GM19397 (cell line): ENCODE data around the gene BTBD9.

Experiments
- ATAC-seq: cut with Tn5 transposase; IDR thresholded peaks from one replicate; pipeline ENCODE4 v1.9.1; 2021; ENCODE audit warnings: mild to moderate bottlenecking, moderate library complexity; ENCODE audit not compliant: unreplicated experiment

The BTBD9 gene

GRCh38 chr6:38172739-38173410, 466.9 kb downstream of the BTBD9 start:
- ATAC-seq: no peak

- ATAC-seq: no peak
These were observed 467.6 kb downstream of the BTBD9 start for GRCh38 chr6:38171997-38172738.

GRCh38 chr6:38170666-38171355, 468.9 kb downstream of the BTBD9 start:
- no peak for ATAC-seq

- no peak for ATAC-seq
These were observed 469.7 kb downstream of the BTBD9 start for GRCh38 chr6:38169977-38170526.

- no peak for ATAC-seq
These were observed 470.3 kb downstream of the BTBD9 start for GRCh38 chr6:38169221-38169976.

- ATAC-seq: no peak
These were observed 471.0 kb downstream of the BTBD9 start for GRCh38 chr6:38168699-38169098.

- no peak for ATAC-seq
These were observed 471.6 kb downstream of the BTBD9 start for GRCh38 chr6:38168126-38168525.

- ATAC-seq: no peak
These were observed 472.1 kb downstream of the BTBD9 start for GRCh38 chr6:38167598-38167997.

- ATAC-seq: no peak
These were observed 473.1 kb downstream of the BTBD9 start for GRCh38 chr6:38166411-38167240.

- ATAC-seq: no peak
These were observed 475.0 kb downstream of the BTBD9 start for GRCh38 chr6:38164671-38165108.

GRCh38 chr6:38164131-38164481, 475.6 kb downstream of the BTBD9 start:
- no peak for ATAC-seq

- ATAC-seq: no peak
These were observed 476.3 kb downstream of the BTBD9 start for GRCh38 chr6:38163186-38164130.

GRCh38 chr6:38162493-38163185, 477.1 kb downstream of the BTBD9 start:
- ATAC-seq: no peak

GRCh38 chr6:38161754-38162492, 477.8 kb downstream of the BTBD9 start:
- ATAC-seq: no peak

- no peak for ATAC-seq
These were observed 478.4 kb downstream of the BTBD9 start for GRCh38 chr6:38161331-38161730.

GRCh38 chr6:38160831-38161230, 478.9 kb downstream of the BTBD9 start:
- ATAC-seq: no peak

GRCh38 chr6:38159596-38159995, 480.1 kb downstream of the BTBD9 start:
- no peak for ATAC-seq
